HG02870 (cell line): ENCODE results near the gene MTRFR.

Experiments used
- ATAC-seq: cut with Tn5 transposase; IDR thresholded peaks from one replicate; pipeline ENCODE4 v1.9.1; 2021; ENCODE audit warnings: mild to moderate bottlenecking, moderate library complexity; ENCODE audit not compliant: unreplicated experiment

Gene MTRFR

GRCh38 chr12:123269896-123270213 lies 36.6 kb downstream of the MTRFR start:
- ATAC-seq = no peak

- no peak for ATAC-seq
Measured at GRCh38 chr12:123270214-123271000, 37.2 kb downstream of the MTRFR start.

- ATAC-seq = peak; percentile 65
Measured at GRCh38 chr12:123271001-123271668, 37.9 kb downstream of the MTRFR start.

- no peak for ATAC-seq
Measured at GRCh38 chr12:123273166-123273565, 39.9 kb downstream of the MTRFR start.

- peak; percentile 94 for ATAC-seq
Measured at GRCh38 chr12:123278101-123278627, 44.9 kb downstream of the MTRFR start.

- no peak for ATAC-seq
Measured at GRCh38 chr12:123280971-123281370, 47.7 kb downstream of the MTRFR start.

GRCh38 chr12:123282111-123282510 lies 48.9 kb downstream of the MTRFR start:
- no peak for ATAC-seq

- ATAC-seq = no peak
Measured at GRCh38 chr12:123283461-123283860, 50.2 kb downstream of the MTRFR start.

- no peak for ATAC-seq
Measured at GRCh38 chr12:123284669-123285068, 51.4 kb downstream of the MTRFR start.

GRCh38 chr12:123286652-123287373 lies 53.6 kb downstream of the MTRFR start:
- ATAC-seq = no peak

GRCh38 chr12:123288751-123289346 lies 55.6 kb downstream of the MTRFR start:
- ATAC-seq = no peak

- ATAC-seq = no peak
Measured at GRCh38 chr12:123289911-123290310, 56.7 kb downstream of the MTRFR start.

GRCh38 chr12:123293178-123293760 lies 60.0 kb downstream of the MTRFR start:
- ATAC-seq = no peak

- ATAC-seq = no peak
Measured at GRCh38 chr12:123305136-123305535, 71.9 kb downstream of the MTRFR start.

- ATAC-seq = no peak
Measured at GRCh38 chr12:123306200-123306599, 73.0 kb downstream of the MTRFR start.
